T-helper 17 cell (primary cell): Measurements from ENCODE around the gene ADAT3. TPM values are rescaled to one million over a fixed set of nuclear protein-coding genes. Genes with fewer than 3 reads are reported as not detected.

Experiments used
- ATAC-seq: fragments of 150-1000 bp; cut with Tn5 transposase; 2 replicates; pipeline ENCODE4 v1.10.0; 2021; ENCODE audit warnings: mild to moderate bottlenecking, moderate library complexity
- DNase-seq, 3 donors: peaks; one replicate each; pipeline versions ENCODE4 v3.0.0 to v3.0.0-alpha.2; 2020 to 2021
- H3K9me3 ChIP-seq: one replicate; pipeline ENCODE4 v1.7.0; 2013; ENCODE audit warnings: low read length, mild to moderate bottlenecking; ENCODE audit not compliant: control insufficient read depth, poor library complexity, severe bottlenecking
- H3K27ac Mint-ChIP-seq: one replicate; pipeline ENCODE4 v1.8.0; 2022; ENCODE audit warnings: mild to moderate bottlenecking, moderate library complexity, mixed read lengths
- H3K27me3 Mint-ChIP-seq: one replicate; pipeline ENCODE4 v1.8.0; 2022; ENCODE audit warnings: mixed read lengths
- H3K36me3 Mint-ChIP-seq: one replicate; pipeline ENCODE4 v1.8.0; 2022; ENCODE audit warnings: low read depth, mixed read lengths
- H3K4me1 Mint-ChIP-seq: one replicate; pipeline ENCODE4 v1.8.0; 2022; ENCODE audit warnings: mild to moderate bottlenecking, mixed read lengths
- H3K4me3 Mint-ChIP-seq: one replicate; pipeline ENCODE4 v1.8.0; 2022; ENCODE audit warnings: mild to moderate bottlenecking, moderate library complexity, mixed read lengths
- total RNA-seq, 4 donors: library from RNA in 2 of 4; stranded (reverse) in 2 of 4; gene quantifications; one replicate each; pipeline ENCODE4 v1.2.3 and lab custom pipeline; 2022 to 2026

ADAT3 gene
- total RNA-seq: 1 to 10 TPM; 6.4 to 8.5 TPM
- total RNA-seq (lab: John Stamatoyannopoulos, UW): 2.7 to 3.9 reads per million in 2 donors

- H3K27ac Mint-ChIP-seq: peak within 1 kb of the TSS; percentile 83
- no peaks in the 10 kb centered on the region for H3K27me3 Mint-ChIP-seq
- H3K9me3 ChIP-seq: no peaks in the 10 kb centered on the region
- no peaks in the 10 kb centered on the region for H3K36me3 Mint-ChIP-seq
- peak; percentile 93 to 97 (median 96) for DNase-seq
- peaks cover 11% of the 10 kb centered on the region for H3K4me1 Mint-ChIP-seq
- H3K4me3 Mint-ChIP-seq: peak within 1 kb of the TSS; percentile 94
- peak; percentile 99 for ATAC-seq
Measured at GRCh38 chr19:1905110-1905862, at the start of gene ADAT3, which contains the start of gene SCAMP4. Gene ADAT3 (plus strand): TSS chr19:1905399. CDS start chr19:1912048, 6,649 bp downstream. Gene SCAMP4 (plus strand): TSS chr19:1905399. CDS start chr19:1915020, 9,621 bp downstream.

- peaks cover 41% of the 10 kb centered on the region for H3K4me1 Mint-ChIP-seq
- H3K4me3 Mint-ChIP-seq: peak overlapping the region; percentile 92
- H3K36me3 Mint-ChIP-seq: no peaks in the 10 kb centered on the region
- ATAC-seq: peak; percentile 14
- peak overlapping the region; percentile 81 for H3K27ac Mint-ChIP-seq
- no peak for DNase-seq
- H3K9me3 ChIP-seq: no peaks in the 10 kb centered on the region
- no peaks in the 10 kb centered on the region for H3K27me3 Mint-ChIP-seq
Measured at GRCh38 chr19:1855828-1856255, 49.4 kb upstream of the ADAT3 start.

- no peaks in the 10 kb centered on the region for H3K9me3 ChIP-seq
- ATAC-seq (no peak), DNase-seq (no peak)
- Mint-ChIP-seq H3K36me3 (no peaks in the 10 kb centered on the region), H3K27ac (peak overlapping the region; percentile 81), H3K4me3 (peak overlapping the region; percentile 92), H3K27me3 (no peaks in the 10 kb centered on the region), H3K4me1 (peaks cover 41% of the 10 kb centered on the region)
Measured at GRCh38 chr19:1856345-1856697, 48.9 kb upstream of the ADAT3 start.

- peak; percentile 9 for ATAC-seq
- Mint-ChIP-seq H3K27me3 (no peaks in the 10 kb centered on the region), H3K4me1 (peaks cover 46% of the 10 kb centered on the region), H3K4me3 (peak overlapping the region; percentile 92), H3K36me3 (no peaks in the 10 kb centered on the region), H3K27ac (peak overlapping the region; percentile 96)
- H3K9me3 ChIP-seq: no peaks in the 10 kb centered on the region
- peak in 1 of 3 donors; percentile 28 for DNase-seq
Measured at GRCh38 chr19:1856698-1857603, 48.2 kb upstream of the ADAT3 start.

- no peak for ATAC-seq
- Mint-ChIP-seq H3K27ac (peak overlapping the region; percentile 96), H3K4me1 (peaks cover 46% of the 10 kb centered on the region), H3K27me3 (no peaks in the 10 kb centered on the region), H3K4me3 (peak overlapping the region; percentile 73), H3K36me3 (no peaks in the 10 kb centered on the region)
- no peaks in the 10 kb centered on the region for H3K9me3 ChIP-seq
- no peak for DNase-seq
Measured at GRCh38 chr19:1857648-1858326, 47.4 kb upstream of the ADAT3 start.

- no peak for ATAC-seq
- peaks cover 41% of the 10 kb centered on the region for H3K4me1 Mint-ChIP-seq
Measured at GRCh38 chr19:1858412-1859081, 46.7 kb upstream of the ADAT3 start.

GRCh38 chr19:1859331-1859781 lies 45.8 kb upstream of the ADAT3 start:
- Mint-ChIP-seq H3K4me3 (peak overlapping the region; percentile 75), H3K4me1 (peaks cover 39% of the 10 kb centered on the region)

More at GRCh38 chr19:1858412-1859081, 46.7 kb upstream of the ADAT3 start:
- H3K36me3 Mint-ChIP-seq: no peaks in the 10 kb centered on the region
- H3K27ac Mint-ChIP-seq: peak overlapping the region; percentile 96
- no peaks in the 10 kb centered on the region for H3K9me3 ChIP-seq
- DNase-seq: no peak
- no peaks in the 10 kb centered on the region for H3K27me3 Mint-ChIP-seq
- peak overlapping the region; percentile 56 for H3K4me3 Mint-ChIP-seq

GRCh38 chr19:1860042-1860775 lies 45.0 kb upstream of the ADAT3 start:
- H3K4me1 Mint-ChIP-seq: peaks cover 33% of the 10 kb centered on the region
- H3K9me3 ChIP-seq: no peaks in the 10 kb centered on the region
- H3K27ac Mint-ChIP-seq: peak overlapping the region; percentile 96
- DNase-seq: peak; percentile 45 to 62 (median 57)
- no peak for ATAC-seq
- H3K4me3 Mint-ChIP-seq: peak overlapping the region; percentile 98
- no peaks in the 10 kb centered on the region for H3K36me3 Mint-ChIP-seq
- no peaks in the 10 kb centered on the region for H3K27me3 Mint-ChIP-seq

More at GRCh38 chr19:1859331-1859781, 45.8 kb upstream of the ADAT3 start:
- H3K9me3 ChIP-seq: no peaks in the 10 kb centered on the region
- no peak for ATAC-seq
- H3K36me3 Mint-ChIP-seq: no peaks in the 10 kb centered on the region
- H3K27me3 Mint-ChIP-seq: no peaks in the 10 kb centered on the region
- DNase-seq: no peak
- peak overlapping the region; percentile 96 for H3K27ac Mint-ChIP-seq

GRCh38 chr19:1860821-1861598 lies 44.2 kb upstream of the ADAT3 start:
- DNase-seq (no peak), ATAC-seq (no peak)
- Mint-ChIP-seq H3K27ac (peak overlapping the region; percentile 96), H3K4me1 (peaks cover 28% of the 10 kb centered on the region), H3K4me3 (peak overlapping the region; percentile 98), H3K36me3 (no peaks in the 10 kb centered on the region), H3K27me3 (no peaks in the 10 kb centered on the region)
- H3K9me3 ChIP-seq: no peaks in the 10 kb centered on the region

- H3K36me3 Mint-ChIP-seq: no peaks in the 10 kb centered on the region
Measured at GRCh38 chr19:1861599-1862031, 43.6 kb upstream of the ADAT3 start.

GRCh38 chr19:1862068-1862423 lies 43.2 kb upstream of the ADAT3 start:
- no peak for ATAC-seq
- H3K4me1 Mint-ChIP-seq: peaks cover 25% of the 10 kb centered on the region

More at GRCh38 chr19:1861599-1862031, 43.6 kb upstream of the ADAT3 start:
- peak overlapping the region; percentile 96 for H3K27ac Mint-ChIP-seq
- H3K27me3 Mint-ChIP-seq: no peaks in the 10 kb centered on the region
- ATAC-seq (no peak), DNase-seq (no peak)
- H3K4me1 Mint-ChIP-seq: peaks cover 25% of the 10 kb centered on the region
- H3K9me3 ChIP-seq: no peaks in the 10 kb centered on the region
- H3K4me3 Mint-ChIP-seq: peak overlapping the region; percentile 98

More at GRCh38 chr19:1862068-1862423, 43.2 kb upstream of the ADAT3 start:
- H3K27me3 Mint-ChIP-seq: no peaks in the 10 kb centered on the region
- no peaks in the 10 kb centered on the region for H3K9me3 ChIP-seq
- H3K27ac Mint-ChIP-seq: peak overlapping the region; percentile 96
- peak overlapping the region; percentile 98 for H3K4me3 Mint-ChIP-seq
- no peak for DNase-seq
- no peaks in the 10 kb centered on the region for H3K36me3 Mint-ChIP-seq
